GM19455 (cell line): Measurements from ENCODE around the gene OTOP1.
"Not testable (repeated sequence)": the region's sequence is repeated elsewhere in the genome, so short reads cannot be mapped to it uniquely, and the experiment has no call there.

Experiments
- ATAC-seq: cut with Tn5 transposase; IDR thresholded peaks from one replicate; pipeline ENCODE4 v1.9.1; 2021; ENCODE audit not compliant: unreplicated experiment

The OTOP1 gene

GRCh38 chr4:4233610-4234009, 6.9 kb upstream of the OTOP1 start:
- ATAC-seq: no peak

GRCh38 chr4:4228356-4228668, 1.6 kb upstream of the OTOP1 start:
- ATAC-seq: no peak

GRCh38 chr4:4227510-4228355, 1.0 kb upstream of the OTOP1 start:
- no peak for ATAC-seq

- no peak for ATAC-seq
These were observed 669 bp downstream of the OTOP1 start for GRCh38 chr4:4225915-4226605.

- ATAC-seq: no peak
These were observed 9.6 kb downstream of the OTOP1 start for GRCh38 chr4:4217113-4217512.

GRCh38 chr4:4216648-4217047, 10.1 kb downstream of the OTOP1 start:
- no peak for ATAC-seq

GRCh38 chr4:4213674-4214073, 13.1 kb downstream of the OTOP1 start:
- ATAC-seq: not testable (repeated sequence)

GRCh38 chr4:4206204-4206603, 20.5 kb downstream of the OTOP1 start:
- ATAC-seq: no peak

- no peak for ATAC-seq
These were observed 22.4 kb downstream of the OTOP1 start for GRCh38 chr4:4204401-4204745.

GRCh38 chr4:4203688-4204400, 22.9 kb downstream of the OTOP1 start:
- ATAC-seq: no peak

GRCh38 chr4:4202510-4202909, 24.2 kb downstream of the OTOP1 start:
- ATAC-seq: no peak

- no peak for ATAC-seq
These were observed 26.1 kb downstream of the OTOP1 start for GRCh38 chr4:4200624-4201023.

GRCh38 chr4:4195354-4195753, 31.4 kb downstream of the OTOP1 start:
- no peak for ATAC-seq

GRCh38 chr4:4188557-4188956, 38.2 kb downstream of the OTOP1 start:
- ATAC-seq: not testable (repeated sequence)

GRCh38 chr4:4185528-4185927, 41.2 kb downstream of the OTOP1 start:
- ATAC-seq: no peak

GRCh38 chr4:4182835-4183568, 43.7 kb downstream of the OTOP1 start:
- ATAC-seq: no peak

- no peak for ATAC-seq
These were observed 56.1 kb downstream of the OTOP1 start for GRCh38 chr4:4170596-4171150.

GRCh38 chr4:4167981-4168780, 58.5 kb downstream of the OTOP1 start:
- not testable (repeated sequence) for ATAC-seq

- not testable (repeated sequence) for ATAC-seq
These were observed 59.7 kb downstream of the OTOP1 start for GRCh38 chr4:4166986-4167385.

- ATAC-seq: not testable (repeated sequence)
These were observed 60.9 kb downstream of the OTOP1 start for GRCh38 chr4:4165701-4166392.
